PFSK-1 (cell line): ENCODE data around the gene PBX4.

Experiments
- FOXP2 ChIP-seq: optimal IDR thresholded peaks from 2 replicates; pipeline ENCODE3; 2011; ENCODE audit warnings: borderline replicate concordance, control low read depth, inconsistent platforms; ENCODE audit not compliant: insufficient read depth; ENCODE audit errors: extremely low read length, extremely low read depth
- SIN3A ChIP-seq: IDR thresholded peaks from 2 replicates; pipeline ENCODE4 v1.6.1; 2012; ENCODE audit warnings: mild to moderate bottlenecking, low read length, moderate library complexity, borderline replicate concordance; ENCODE audit not compliant: insufficient read depth
- TAF1 ChIP-seq: IDR thresholded peaks from 2 replicates; pipeline ENCODE4 v1.6.1; 2012; ENCODE audit warnings: low read length, control low read depth, borderline replicate concordance; ENCODE audit not compliant: insufficient read depth
- TF ChIP-seq, protein P1 (sequence below), 2 experiments: IDR thresholded peaks; 2 replicates each; pipeline versions ENCODE4 v1.6.1 to v1.8.0; 2011 to 2012; ENCODE audit warnings: low read depth in 2 of 2, low read length in 2 of 2, control low read depth in 1 of 2, inconsistent platforms in 1 of 2, mild to moderate bottlenecking in 1 of 2, moderate library complexity in 1 of 2; ENCODE audit not compliant: insufficient read depth in 1 of 2

DNA sequence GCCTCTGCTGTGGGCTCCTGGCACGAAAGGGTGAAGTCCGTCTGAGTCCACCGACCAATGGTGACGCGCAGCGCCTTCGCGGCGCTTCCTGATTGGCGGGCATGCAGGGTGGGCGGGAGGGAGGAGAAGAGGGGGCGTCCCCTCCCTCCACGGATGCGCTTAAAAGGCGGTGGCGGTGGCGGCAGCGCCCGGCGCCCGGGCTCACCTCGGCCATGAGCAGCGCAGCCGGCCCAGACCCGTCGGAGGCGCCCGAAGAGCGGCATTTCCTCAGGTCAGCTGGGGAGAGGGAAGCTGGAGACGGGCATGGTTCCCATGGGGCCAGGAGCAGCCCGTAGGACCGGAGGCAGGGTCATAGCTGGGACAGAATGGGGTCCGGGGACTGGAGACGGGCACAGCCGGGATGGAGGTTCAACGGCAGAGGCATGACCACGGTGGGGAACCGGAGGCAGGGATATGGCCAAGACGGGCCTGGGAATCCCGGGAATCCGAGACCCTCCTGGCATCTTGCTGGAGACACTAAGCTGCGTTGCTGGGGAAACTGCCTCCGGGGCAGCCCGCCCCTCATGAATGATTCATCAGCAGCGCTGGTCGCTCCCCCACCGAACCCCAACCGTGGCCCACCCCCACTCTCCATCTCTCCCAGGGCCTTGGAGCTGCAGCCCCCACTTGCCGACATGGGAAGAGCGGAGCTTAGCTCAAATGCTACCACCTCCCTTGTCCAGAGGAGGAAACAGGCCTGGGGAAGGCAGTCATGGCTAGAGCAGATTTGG lies 89.6 kb downstream of the PBX4 start, which contains the start of gene YJEFN3:
- TF ChIP-seq, protein P1, sequence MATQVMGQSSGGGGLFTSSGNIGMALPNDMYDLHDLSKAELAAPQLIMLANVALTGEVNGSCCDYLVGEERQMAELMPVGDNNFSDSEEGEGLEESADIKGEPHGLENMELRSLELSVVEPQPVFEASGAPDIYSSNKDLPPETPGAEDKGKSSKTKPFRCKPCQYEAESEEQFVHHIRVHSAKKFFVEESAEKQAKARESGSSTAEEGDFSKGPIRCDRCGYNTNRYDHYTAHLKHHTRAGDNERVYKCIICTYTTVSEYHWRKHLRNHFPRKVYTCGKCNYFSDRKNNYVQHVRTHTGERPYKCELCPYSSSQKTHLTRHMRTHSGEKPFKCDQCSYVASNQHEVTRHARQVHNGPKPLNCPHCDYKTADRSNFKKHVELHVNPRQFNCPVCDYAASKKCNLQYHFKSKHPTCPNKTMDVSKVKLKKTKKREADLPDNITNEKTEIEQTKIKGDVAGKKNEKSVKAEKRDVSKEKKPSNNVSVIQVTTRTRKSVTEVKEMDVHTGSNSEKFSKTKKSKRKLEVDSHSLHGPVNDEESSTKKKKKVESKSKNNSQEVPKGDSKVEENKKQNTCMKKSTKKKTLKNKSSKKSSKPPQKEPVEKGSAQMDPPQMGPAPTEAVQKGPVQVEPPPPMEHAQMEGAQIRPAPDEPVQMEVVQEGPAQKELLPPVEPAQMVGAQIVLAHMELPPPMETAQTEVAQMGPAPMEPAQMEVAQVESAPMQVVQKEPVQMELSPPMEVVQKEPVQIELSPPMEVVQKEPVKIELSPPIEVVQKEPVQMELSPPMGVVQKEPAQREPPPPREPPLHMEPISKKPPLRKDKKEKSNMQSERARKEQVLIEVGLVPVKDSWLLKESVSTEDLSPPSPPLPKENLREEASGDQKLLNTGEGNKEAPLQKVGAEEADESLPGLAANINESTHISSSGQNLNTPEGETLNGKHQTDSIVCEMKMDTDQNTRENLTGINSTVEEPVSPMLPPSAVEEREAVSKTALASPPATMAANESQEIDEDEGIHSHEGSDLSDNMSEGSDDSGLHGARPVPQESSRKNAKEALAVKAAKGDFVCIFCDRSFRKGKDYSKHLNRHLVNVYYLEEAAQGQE (IDR thresholded peaks at IDR 0.05; ENCODE audit: insufficient read depth in 1 of 2, low read depth in 2 of 2, low read length in 2 of 2), result no peak
- TF ChIP-seq FOXP2 (no peak), SIN3A (no peak), TAF1 (no peak)
